ENCODE measurements around the gene RXRG.

RXRG gene

GRCh38 chr1:165355977-165356811 is 88.7 kb downstream of the RXRG start, which contains the start of gene LMX1A:
TSS of gene LMX1A (minus strand) at chr1:165356715. CDS start at chr1:165355559, 1,156 bp downstream.
- peak within 1 kb of the TSS; percentile 58 for H3K4me3 ChIP-seq (ENCODE audit: low read length)
- peaks cover 28% of the 10 kb centered on the region for H3K4me1 ChIP-seq (ENCODE audit: control insufficient read depth, low read depth, low read length)
- H3K27ac ChIP-seq (ENCODE audit: low read length) = no peak within 1 kb of the TSS
- H3K9me3 ChIP-seq (ENCODE audit: control insufficient read depth, low read depth, low read length) = no peaks in the 10 kb centered on the region
- no peaks in the 10 kb centered on the region for H3K36me3 ChIP-seq (ENCODE audit: control insufficient read depth, low read depth, low read length)
- H3K27me3 ChIP-seq (ENCODE audit: control insufficient read depth, insufficient read depth, low read length) = peaks cover 98% of the 10 kb centered on the region
- H3K9ac ChIP-seq (ENCODE audit: low read length) = no peak within 1 kb of the TSS

DNA sequence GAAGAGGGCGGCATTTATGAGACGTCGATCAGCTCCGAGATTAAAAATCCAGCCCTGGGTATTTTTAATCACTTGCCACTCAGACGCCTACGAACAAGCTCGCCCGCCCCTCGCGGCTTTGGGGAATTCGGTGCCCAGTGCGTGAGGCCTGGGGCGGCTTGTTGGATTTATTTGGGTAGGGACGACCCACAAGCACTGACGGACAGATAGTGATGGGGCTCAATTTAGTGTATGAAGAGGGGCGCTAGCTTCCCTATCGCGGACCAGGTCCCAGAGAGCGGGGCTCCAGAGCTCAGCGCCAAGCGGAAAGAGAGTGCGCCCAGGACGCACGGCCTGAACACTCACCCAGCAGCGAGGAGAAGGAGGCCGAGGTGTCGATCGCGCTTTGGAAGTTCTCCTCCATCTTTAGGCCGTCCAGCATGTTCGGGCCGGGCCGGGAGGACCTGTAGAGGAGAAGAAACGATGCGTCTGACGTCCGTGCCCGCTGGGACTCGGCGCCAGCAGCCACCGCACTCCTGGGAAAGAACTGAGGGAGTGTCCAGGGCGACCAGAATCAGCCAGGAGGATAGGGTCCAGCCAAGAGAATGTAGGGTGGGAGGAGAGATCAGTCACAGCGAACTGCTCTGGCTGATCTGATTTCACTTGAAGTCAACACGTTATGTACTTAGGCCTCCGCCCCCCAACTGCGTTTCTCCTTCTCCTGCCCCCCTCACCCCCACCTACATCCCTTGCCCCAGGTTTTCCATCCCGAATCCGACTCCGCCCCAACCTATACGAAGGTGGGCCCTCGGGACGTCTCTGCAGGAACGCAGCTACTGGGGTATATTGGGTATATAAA is 89.6 kb downstream of the RXRG start:
- no peak overlapping the region for H3K9ac ChIP-seq (ENCODE audit: low read length)
- H3K9me3 ChIP-seq (ENCODE audit: control insufficient read depth, low read depth, low read length) = no peaks in the 10 kb centered on the region
- peaks cover 34% of the 10 kb centered on the region for H3K4me1 ChIP-seq (ENCODE audit: control insufficient read depth, low read depth, low read length)
- peaks cover 96% of the 10 kb centered on the region for H3K27me3 ChIP-seq (ENCODE audit: control insufficient read depth, insufficient read depth, low read length)
- no peak overlapping the region for H3K27ac ChIP-seq (ENCODE audit: low read length)
- H3K4me3 ChIP-seq (ENCODE audit: low read length) = peak overlapping the region; percentile 58
- H3K36me3 ChIP-seq (ENCODE audit: control insufficient read depth, low read depth, low read length) = no peaks in the 10 kb centered on the region

GRCh38 chr1:165354739-165355138 is 90.2 kb downstream of the RXRG start:
- Histone ChIP-seq H3K36me3 (ENCODE audit: control insufficient read depth, low read depth, low read length) (no peaks in the 10 kb centered on the region), H3K9ac (ENCODE audit: low read length) (no peak overlapping the region), H3K9me3 (ENCODE audit: control insufficient read depth, low read depth, low read length) (no peaks in the 10 kb centered on the region), H3K27me3 (ENCODE audit: control insufficient read depth, insufficient read depth, low read length) (peaks cover 97% of the 10 kb centered on the region), H3K4me3 (ENCODE audit: low read length) (peak overlapping the region; percentile 58), H3K27ac (ENCODE audit: low read length) (no peak overlapping the region), H3K4me1 (ENCODE audit: control insufficient read depth, low read depth, low read length) (peaks cover 37% of the 10 kb centered on the region)

DNA sequence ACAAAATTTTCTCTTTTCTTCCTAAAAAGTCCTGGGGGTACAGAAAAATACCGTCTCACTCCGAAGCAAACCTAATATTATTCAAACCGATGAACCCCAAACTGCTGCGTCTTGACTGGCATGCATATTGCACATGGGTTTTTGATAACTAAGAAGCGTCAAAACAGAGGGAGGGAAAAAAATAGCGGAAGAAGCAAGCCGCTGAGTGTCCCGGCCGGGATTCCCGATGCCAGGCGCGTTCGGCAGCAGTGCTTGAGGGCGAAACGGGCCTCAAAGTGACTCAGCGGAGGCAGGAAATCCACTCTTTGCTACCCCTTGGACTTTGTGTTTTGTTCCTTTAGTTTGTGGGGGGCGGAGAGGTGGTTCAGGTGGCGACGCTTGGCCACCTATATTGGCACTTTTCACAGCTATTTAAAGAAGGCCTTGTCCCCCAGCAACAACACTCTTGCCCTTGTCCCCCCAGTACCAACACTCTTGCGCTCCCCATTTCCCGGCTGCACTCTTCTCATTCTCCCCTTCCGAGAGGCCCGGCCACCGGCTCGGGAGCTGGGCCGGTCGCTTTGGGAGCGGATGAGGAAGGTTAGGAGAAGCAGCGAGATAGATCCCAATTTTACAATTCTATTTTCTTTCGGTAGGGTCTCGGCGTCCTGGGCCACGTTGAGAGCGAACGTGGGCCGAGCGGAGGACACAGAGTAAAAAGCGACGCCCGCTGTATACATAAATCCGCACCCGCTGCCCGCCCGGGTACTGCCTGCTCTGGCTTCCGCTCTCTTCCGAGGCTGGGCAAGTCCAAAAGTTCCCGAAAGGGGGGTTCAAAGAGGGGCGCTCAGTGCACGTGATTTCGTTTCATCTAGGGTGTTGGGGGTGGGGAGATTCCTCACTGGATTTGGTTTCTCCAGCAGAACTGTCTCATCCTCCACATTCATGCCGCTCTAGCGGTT is 90.9 kb downstream of the RXRG start:
- Histone ChIP-seq H3K36me3 (ENCODE audit: control insufficient read depth, low read depth, low read length) (no peaks in the 10 kb centered on the region), H3K4me1 (ENCODE audit: control insufficient read depth, low read depth, low read length) (peaks cover 37% of the 10 kb centered on the region), H3K9me3 (ENCODE audit: control insufficient read depth, low read depth, low read length) (no peaks in the 10 kb centered on the region), H3K27ac (ENCODE audit: low read length) (no peak overlapping the region), H3K9ac (ENCODE audit: low read length) (no peak overlapping the region), H3K4me3 (ENCODE audit: low read length) (peak overlapping the region; percentile 58), H3K27me3 (ENCODE audit: control insufficient read depth, insufficient read depth, low read length) (peaks cover 98% of the 10 kb centered on the region)

DNA sequence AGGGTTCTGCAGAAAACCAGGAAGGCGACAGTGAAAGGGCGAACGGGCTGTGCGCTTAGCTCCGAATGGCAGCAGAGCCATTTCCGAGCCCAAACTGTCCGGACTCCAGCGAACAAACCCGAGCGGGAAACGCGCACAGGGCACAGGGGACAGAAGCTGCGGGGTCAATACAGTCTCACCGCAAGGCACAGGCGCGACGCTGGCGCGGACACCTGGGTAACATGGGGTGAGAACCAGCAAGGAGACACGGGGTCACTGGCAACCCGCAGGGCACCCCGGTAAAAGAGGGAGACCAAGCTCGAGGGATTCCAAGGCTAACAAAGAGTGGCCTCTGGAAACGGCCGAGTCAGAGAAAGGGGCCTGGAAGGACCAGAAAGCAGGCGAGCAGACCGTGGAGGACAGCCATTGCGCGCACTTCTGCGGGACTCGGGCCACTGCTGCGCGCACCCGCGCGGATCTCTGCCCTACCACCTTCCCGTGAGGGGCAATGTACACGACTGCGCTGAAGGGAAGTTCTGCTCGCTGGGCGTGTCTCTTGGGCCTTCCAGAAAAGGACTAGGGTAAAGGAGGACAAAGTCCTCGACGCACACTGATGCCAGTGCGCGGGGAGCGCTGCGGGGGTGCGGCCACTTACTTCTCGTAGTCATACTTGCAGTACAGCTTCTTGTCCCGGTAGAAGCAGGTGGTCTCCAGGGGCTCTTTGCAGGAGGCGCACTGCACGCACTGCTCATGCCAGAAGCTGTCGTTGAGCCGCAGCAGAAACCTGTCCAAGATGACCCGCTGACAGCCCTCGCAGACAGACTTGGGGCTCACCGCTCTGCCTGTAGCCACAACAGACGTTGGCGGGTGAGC is 92.3 kb downstream of the RXRG start:
- H3K27me3 ChIP-seq (ENCODE audit: control insufficient read depth, insufficient read depth, low read length) = peaks cover 93% of the 10 kb centered on the region
- H3K9ac ChIP-seq (ENCODE audit: low read length) = peak overlapping the region; percentile 14
- no peaks in the 10 kb centered on the region for H3K9me3 ChIP-seq (ENCODE audit: control insufficient read depth, low read depth, low read length)
- H3K4me3 ChIP-seq (ENCODE audit: low read length) = peak overlapping the region; percentile 58
- no peak overlapping the region for H3K27ac ChIP-seq (ENCODE audit: low read length)
- H3K36me3 ChIP-seq (ENCODE audit: control insufficient read depth, low read depth, low read length) = no peaks in the 10 kb centered on the region
- H3K4me1 ChIP-seq (ENCODE audit: control insufficient read depth, low read depth, low read length) = peaks cover 37% of the 10 kb centered on the region

GRCh38 chr1:165351863-165352441 is 93.0 kb downstream of the RXRG start:
- no peaks in the 10 kb centered on the region for H3K36me3 ChIP-seq (ENCODE audit: control insufficient read depth, low read depth, low read length)
- H3K9me3 ChIP-seq (ENCODE audit: control insufficient read depth, low read depth, low read length) = no peaks in the 10 kb centered on the region
- peaks cover 89% of the 10 kb centered on the region for H3K27me3 ChIP-seq (ENCODE audit: control insufficient read depth, insufficient read depth, low read length)
- no peak overlapping the region for H3K9ac ChIP-seq (ENCODE audit: low read length)
- H3K4me3 ChIP-seq (ENCODE audit: low read length) = peak overlapping the region; percentile 58
- peaks cover 37% of the 10 kb centered on the region for H3K4me1 ChIP-seq (ENCODE audit: control insufficient read depth, low read depth, low read length)
- no peak overlapping the region for H3K27ac ChIP-seq (ENCODE audit: low read length)
